Memory B cell (primary cell): ENCODE results near the gene GAPVD1.
"Not testable (repeated sequence)": the region's sequence is repeated elsewhere in the genome, so short reads cannot be mapped to it uniquely, and the experiment has no call there.

Experiments
- ATAC-seq: fragments of 150-1000 bp; cut with Tn5 transposase; 2 replicates; pipeline ENCODE4 v1.10.0; 2021; ENCODE audit warnings: low read depth, mild to moderate bottlenecking, moderate library complexity
- DNase-seq, 2 donors: peaks; one replicate each; pipeline ENCODE4 v3.0.0; 2022; ENCODE audit warnings: low spot score in 2 of 2
- H3K27ac Mint-ChIP-seq: one replicate; pipeline ENCODE4 v1.8.0; 2022; ENCODE audit warnings: mild to moderate bottlenecking, moderate library complexity, mixed read lengths
- H3K27me3 Mint-ChIP-seq: one replicate; pipeline ENCODE4 v1.8.0; 2022; ENCODE audit warnings: mixed read lengths
- H3K36me3 Mint-ChIP-seq: one replicate; pipeline ENCODE4 v1.8.0; 2022; ENCODE audit warnings: mild to moderate bottlenecking, mixed read lengths
- H3K4me1 Mint-ChIP-seq: one replicate; pipeline ENCODE4 v1.8.0; 2022; ENCODE audit warnings: mixed read lengths
- H3K4me3 Mint-ChIP-seq: one replicate; pipeline ENCODE4 v1.8.0; 2022; ENCODE audit warnings: mild to moderate bottlenecking, moderate library complexity, mixed read lengths
- H3K9me3 Mint-ChIP-seq: one replicate; pipeline ENCODE4 v1.8.0; 2022; ENCODE audit warnings: mixed read lengths

GAPVD1 gene

GRCh38 chr9:125261501-125262293 lies at the start of gene GAPVD1:
GAPVD1 (plus strand) TSS chr9:125261826; CDS start chr9:125298922, 37,096 bp downstream.
- H3K9me3 Mint-ChIP-seq, result no peaks in the 10 kb centered on the region
- H3K4me3 Mint-ChIP-seq, result peak within 1 kb of the TSS; percentile 99
- no peaks in the 10 kb centered on the region for H3K27me3 Mint-ChIP-seq
- H3K36me3 Mint-ChIP-seq, result peaks cover 8% of the 10 kb centered on the region
- H3K4me1 Mint-ChIP-seq, result peaks cover 22% of the 10 kb centered on the region
- peak within 1 kb of the TSS; percentile 97 for H3K27ac Mint-ChIP-seq
- peak; percentile 94 to 96 for DNase-seq
- ATAC-seq, result peak; percentile 89

DNA sequence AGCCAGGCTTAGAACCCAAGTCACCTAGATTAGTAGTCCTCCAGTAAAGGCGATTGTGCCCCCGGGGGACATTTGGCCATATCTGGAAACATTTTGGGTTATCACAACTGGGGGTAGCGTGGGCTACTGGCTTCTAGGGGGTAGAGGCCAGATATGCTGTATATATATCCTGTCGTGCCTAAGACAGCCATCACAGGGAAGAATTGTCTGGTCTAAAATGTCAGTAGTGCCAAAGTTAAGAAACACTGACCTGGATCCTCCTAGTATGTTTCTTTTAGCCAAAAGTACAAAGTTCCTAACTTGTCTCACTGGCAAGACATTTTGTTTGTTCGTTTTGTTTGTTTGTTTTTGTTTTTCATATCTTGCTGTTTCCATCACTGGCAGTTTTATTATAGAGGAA lies 47.4 kb upstream of the GAPVD1 start:
- Mint-ChIP-seq H3K36me3 (peaks cover 20% of the 10 kb centered on the region), H3K4me1 (no peaks in the 10 kb centered on the region)

DNA sequence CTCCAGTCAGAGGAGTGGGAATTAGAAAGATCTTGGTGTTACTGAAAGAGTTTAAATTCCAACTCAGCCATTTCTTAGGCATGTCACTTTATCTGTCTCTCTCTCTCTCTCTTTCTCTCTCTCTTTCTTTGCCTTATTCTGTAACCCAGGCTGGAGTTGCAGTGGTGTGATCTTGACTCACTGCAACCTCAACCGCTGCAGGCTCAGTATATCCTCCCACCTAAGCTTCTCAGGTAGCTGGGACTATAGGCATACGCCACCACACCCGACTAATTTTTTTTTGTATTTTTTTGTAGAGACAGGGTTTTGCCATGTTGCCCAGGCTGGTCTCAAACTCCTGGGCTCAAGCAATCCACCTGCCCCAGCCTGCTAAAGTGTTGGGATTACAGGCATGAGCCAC lies 43.0 kb upstream of the GAPVD1 start:
- no peak for ATAC-seq
- Mint-ChIP-seq H3K9me3 (no peaks in the 10 kb centered on the region), H3K4me3 (no peak overlapping the region), H3K27ac (no peak overlapping the region), H3K4me1 (no peaks in the 10 kb centered on the region), H3K36me3 (peaks cover 12% of the 10 kb centered on the region), H3K27me3 (no peaks in the 10 kb centered on the region)
- no peak for DNase-seq

More for the DNA sequence above, 47.4 kb upstream of the GAPVD1 start:
- H3K27ac Mint-ChIP-seq, result no peak overlapping the region
- no peaks in the 10 kb centered on the region for H3K27me3 Mint-ChIP-seq
- no peak overlapping the region for H3K4me3 Mint-ChIP-seq
- ATAC-seq (no peak), DNase-seq (no peak)
- no peaks in the 10 kb centered on the region for H3K9me3 Mint-ChIP-seq

DNA sequence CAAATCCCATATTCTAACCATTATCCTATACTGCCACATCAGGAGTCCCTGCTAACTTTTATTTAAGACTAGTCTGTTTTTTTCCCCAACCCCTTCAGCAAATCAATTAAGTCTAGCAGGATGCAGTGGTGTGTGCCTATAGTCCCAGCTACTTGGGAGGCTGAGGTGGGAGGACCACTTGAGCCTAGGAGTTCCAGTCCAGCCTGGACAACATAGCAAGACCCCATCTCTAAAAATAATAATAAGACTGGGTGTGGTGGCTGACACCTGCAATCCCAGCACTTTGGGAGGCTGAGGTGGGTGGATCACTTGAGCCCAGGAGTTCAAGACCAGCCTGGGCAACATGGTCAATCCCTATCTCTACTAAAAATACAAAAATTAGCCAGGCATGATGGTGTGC lies 36.8 kb upstream of the GAPVD1 start:
- H3K27ac Mint-ChIP-seq, ATAC-seq, H3K4me3 Mint-ChIP-seq, H3K36me3 Mint-ChIP-seq, H3K27me3 Mint-ChIP-seq, DNase-seq, H3K9me3 Mint-ChIP-seq, H3K4me1 Mint-ChIP-seq: not testable (repeated sequence)

- Mint-ChIP-seq H3K27ac (no peak overlapping the region), H3K27me3 (no peaks in the 10 kb centered on the region), H3K4me3 (no peak overlapping the region), H3K9me3 (no peaks in the 10 kb centered on the region), H3K36me3 (peaks cover 12% of the 10 kb centered on the region), H3K4me1 (no peaks in the 10 kb centered on the region)
- ATAC-seq, result no peak
- DNase-seq, result no peak
Measured at GRCh38 chr9:125227761-125228160, 33.9 kb upstream of the GAPVD1 start.

DNA sequence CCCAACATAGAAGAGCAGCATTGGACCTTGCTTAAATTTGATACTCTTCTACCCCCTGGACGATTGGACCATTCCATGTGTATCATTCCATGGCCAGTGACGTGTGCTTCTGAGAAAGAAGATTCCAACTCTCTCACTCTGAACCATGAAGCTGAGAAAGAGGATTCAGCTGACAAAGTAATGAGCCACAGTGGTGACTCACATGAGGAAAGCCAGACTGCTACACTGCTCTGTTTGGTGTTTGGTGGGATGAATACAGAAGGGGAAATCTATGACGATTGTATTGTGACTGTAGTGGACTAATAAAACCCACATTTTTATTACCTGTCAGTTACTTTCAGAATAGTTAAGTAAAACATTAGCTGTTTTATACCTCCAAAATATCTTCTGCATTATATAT lies 27.9 kb upstream of the GAPVD1 start:
- Mint-ChIP-seq H3K9me3 (no peaks in the 10 kb centered on the region), H3K4me1 (peaks cover 24% of the 10 kb centered on the region), H3K4me3 (no peak overlapping the region), H3K27me3 (no peaks in the 10 kb centered on the region), H3K27ac (no peak overlapping the region), H3K36me3 (peaks cover 29% of the 10 kb centered on the region)
- ATAC-seq (no peak), DNase-seq (no peak)

DNA sequence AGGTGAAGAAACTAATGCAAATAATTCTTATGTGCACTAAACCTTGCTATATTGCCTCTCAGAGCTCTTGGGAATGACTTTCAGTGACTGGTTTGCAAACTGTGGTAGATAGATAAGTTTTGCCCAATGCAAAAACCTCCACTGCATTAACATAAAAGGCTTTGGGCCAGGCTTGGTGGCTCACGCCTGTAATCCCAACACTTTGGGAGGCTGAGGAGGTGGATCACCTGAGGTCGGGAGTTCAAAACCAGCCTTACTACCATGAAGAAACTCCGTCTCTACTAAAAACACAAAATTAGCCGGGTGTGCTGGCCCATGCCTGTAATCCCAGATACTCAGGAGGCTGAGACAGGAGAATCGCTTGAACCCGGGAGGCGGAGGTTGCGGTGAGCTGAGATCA lies 27.5 kb upstream of the GAPVD1 start:
- H3K36me3 Mint-ChIP-seq, result peaks cover 32% of the 10 kb centered on the region
- H3K9me3 Mint-ChIP-seq, H3K27me3 Mint-ChIP-seq: not testable (repeated sequence)

DNA sequence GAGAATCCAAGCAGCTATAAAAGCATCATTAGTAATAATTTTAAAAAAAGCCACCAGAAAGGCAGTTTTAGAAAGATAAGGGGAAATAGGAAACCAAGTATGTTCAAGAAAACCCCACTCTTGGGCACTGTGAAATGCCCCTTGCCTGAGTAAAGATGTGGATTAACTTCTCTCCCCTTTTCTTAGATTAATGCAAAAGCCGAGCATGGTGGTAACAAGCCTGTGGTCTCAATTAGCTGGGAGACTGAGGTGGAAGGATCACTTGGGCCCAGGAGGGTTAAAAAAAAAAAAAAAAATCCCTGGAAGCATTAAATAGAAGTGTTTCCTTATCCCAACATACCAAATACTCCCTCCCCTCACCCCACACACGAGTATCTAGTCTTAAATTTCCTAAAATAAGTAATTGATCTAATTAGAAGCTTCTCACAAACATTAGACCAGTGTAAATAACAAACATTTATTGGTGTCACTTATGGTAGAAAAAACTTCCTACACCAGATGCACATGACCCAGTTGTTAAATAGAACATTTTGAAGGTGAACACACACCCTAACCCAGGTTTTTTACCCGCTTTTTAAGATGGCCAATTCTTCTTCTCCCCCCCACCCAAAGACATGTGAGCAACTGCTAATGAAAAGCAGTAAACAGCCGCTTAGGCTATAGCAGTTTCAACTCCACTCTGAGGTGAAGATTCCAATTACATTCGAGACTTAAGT lies 25.7 kb upstream of the GAPVD1 start:
- Mint-ChIP-seq H3K9me3 (no peaks in the 10 kb centered on the region), H3K27me3 (no peaks in the 10 kb centered on the region), H3K4me3 (no peak overlapping the region), H3K4me1 (peaks cover 28% of the 10 kb centered on the region), H3K36me3 (peaks cover 30% of the 10 kb centered on the region), H3K27ac (peak overlapping the region; percentile 89)
- no peak for DNase-seq
- no peak for ATAC-seq

More for the DNA sequence above, 27.5 kb upstream of the GAPVD1 start:
- H3K4me3 Mint-ChIP-seq, DNase-seq, ATAC-seq, H3K27ac Mint-ChIP-seq: not testable (repeated sequence)
- peaks cover 28% of the 10 kb centered on the region for H3K4me1 Mint-ChIP-seq

DNA sequence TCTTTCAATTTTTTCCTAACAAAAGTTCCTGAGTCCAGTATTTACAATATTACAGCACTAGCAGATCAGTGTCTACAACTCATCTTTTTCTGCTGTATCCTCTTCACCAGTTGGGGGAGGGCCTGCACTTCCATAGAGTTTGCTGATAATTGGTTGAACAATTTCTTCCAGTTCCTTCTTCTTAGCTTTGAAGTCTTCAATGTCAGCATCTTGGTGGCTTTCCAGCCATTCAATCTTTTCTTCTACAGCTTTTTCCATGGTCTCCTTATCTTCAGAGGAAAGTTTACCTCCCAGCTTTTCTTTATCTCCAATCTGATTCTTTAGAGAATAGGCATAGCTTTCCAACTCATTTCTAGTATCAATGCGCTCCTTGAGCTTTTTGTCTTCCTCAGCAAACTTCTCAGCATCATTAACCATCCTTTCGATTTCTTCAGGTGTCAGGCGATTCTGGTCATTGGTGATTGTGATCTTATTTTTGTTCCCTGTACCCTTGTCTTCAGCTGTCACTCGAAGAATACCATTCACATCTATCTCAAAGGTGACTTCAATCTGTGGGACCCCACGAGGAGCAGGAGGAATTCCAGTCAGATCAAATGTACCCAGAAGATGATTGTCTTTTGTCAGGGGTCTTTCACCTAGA lies 25.0 kb upstream of the GAPVD1 start:
- not testable (repeated sequence) for DNase-seq, H3K27me3 Mint-ChIP-seq, ATAC-seq, H3K9me3 Mint-ChIP-seq
- peak overlapping the region; percentile 71 for H3K27ac Mint-ChIP-seq
- peak overlapping the region; percentile 33 for H3K4me3 Mint-ChIP-seq
- H3K36me3 Mint-ChIP-seq, result peaks cover 30% of the 10 kb centered on the region
- peaks cover 28% of the 10 kb centered on the region for H3K4me1 Mint-ChIP-seq

- Mint-ChIP-seq H3K27ac (peak overlapping the region; percentile 74), H3K4me1 (peaks cover 34% of the 10 kb centered on the region), H3K9me3 (no peaks in the 10 kb centered on the region), H3K4me3 (no peak overlapping the region), H3K27me3 (no peaks in the 10 kb centered on the region), H3K36me3 (peaks cover 24% of the 10 kb centered on the region)
- DNase-seq (no peak), ATAC-seq (no peak)
Measured at GRCh38 chr9:125238127-125238914, 23.3 kb upstream of the GAPVD1 start.

- H3K4me3 Mint-ChIP-seq, result peak overlapping the region; percentile 41
- peaks cover 22% of the 10 kb centered on the region for H3K36me3 Mint-ChIP-seq
- H3K9me3 Mint-ChIP-seq, result no peaks in the 10 kb centered on the region
- no peak for ATAC-seq
- no peak for DNase-seq
- H3K27me3 Mint-ChIP-seq, result no peaks in the 10 kb centered on the region
- peaks cover 32% of the 10 kb centered on the region for H3K4me1 Mint-ChIP-seq
- H3K27ac Mint-ChIP-seq, result peak overlapping the region; percentile 74
Measured at GRCh38 chr9:125238915-125239446, 22.6 kb upstream of the GAPVD1 start.

GRCh38 chr9:125239631-125240597 lies 21.7 kb upstream of the GAPVD1 start:
- Mint-ChIP-seq H3K9me3 (no peaks in the 10 kb centered on the region), H3K4me1 (peaks cover 32% of the 10 kb centered on the region), H3K27ac (peak overlapping the region; percentile 99), H3K27me3 (no peaks in the 10 kb centered on the region), H3K4me3 (peak overlapping the region; percentile 99), H3K36me3 (peaks cover 22% of the 10 kb centered on the region)
- DNase-seq (no peak), ATAC-seq (no peak)
